GM21390 (cell line): ENCODE data around the gene ERO1B.

Source experiments
- ATAC-seq: cut with Tn5 transposase; IDR thresholded peaks from one replicate; pipeline ENCODE4 v1.9.1; 2021; ENCODE audit not compliant: unreplicated experiment

ERO1B gene

DNA sequence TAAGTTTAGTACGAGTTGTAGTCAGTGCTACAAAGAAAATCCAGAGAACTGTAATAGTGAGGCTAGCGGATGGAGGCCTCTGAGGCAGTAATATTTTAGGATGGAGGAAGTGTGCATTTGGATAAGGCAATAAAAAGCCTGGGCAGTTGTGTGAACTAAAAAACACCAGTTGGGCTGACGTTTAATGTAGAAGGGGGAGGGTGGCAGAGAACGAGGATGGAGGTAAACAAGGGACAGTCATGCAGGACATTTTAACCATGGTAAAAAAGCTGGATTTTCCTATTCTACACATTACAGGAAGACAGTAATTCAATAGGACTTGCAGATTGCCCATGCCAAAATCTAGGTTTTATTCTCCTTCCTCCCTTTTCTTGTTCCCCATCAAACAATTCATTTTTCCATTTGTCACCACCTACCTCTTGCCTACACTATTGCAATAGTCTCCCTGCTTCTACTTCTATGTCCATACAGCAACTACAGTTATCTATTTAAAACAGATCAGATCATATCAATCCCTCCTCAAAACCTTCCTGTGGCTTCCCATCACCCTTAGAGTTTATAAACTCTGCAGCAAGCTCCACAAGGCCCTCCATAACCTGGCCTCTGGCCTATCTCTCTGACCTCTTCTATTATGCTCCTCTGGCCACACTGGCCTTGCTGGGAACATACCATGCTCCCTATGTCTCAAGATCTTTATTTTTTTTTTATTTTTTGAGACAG lies 27.7 kb downstream of the ERO1B start:
- no peak for ATAC-seq

DNA sequence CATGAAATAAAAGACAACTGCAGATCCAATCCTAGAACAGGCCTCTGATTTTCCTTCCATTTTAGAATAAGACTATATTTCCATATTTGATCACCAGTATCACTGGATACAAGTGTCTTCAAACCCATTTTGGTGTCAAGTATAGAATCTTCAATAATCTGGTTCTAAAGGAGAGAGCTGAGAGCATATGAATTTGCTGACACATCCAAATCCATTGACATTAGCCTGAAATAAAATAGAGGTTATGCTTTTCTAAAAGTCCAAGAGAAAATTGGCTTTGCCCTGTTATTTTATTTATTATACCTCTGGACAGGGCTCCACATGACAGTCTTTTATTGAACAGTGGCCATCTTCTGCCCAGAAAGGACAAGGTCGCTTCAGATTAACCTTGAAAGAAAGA lies 28.6 kb downstream of the ERO1B start:
- ATAC-seq = no peak

DNA sequence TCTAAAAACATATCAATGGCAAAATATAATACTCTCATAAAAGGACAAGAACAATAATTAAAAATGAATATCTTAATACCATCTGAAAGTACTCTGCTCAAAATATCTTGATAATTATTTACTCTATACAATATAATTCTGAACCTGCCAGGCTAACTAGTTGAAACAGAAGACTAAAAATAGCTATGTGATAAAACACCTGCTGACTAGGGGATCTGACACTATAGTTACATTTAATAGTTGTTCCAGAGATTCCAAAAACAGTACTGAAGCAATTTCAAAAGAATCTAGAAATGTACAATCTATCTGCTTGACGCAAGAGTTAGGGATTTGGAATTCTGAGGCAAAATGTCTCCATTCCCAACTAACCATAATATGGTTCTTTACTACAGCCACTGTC lies 30.2 kb downstream of the ERO1B start:
- no peak for ATAC-seq

DNA sequence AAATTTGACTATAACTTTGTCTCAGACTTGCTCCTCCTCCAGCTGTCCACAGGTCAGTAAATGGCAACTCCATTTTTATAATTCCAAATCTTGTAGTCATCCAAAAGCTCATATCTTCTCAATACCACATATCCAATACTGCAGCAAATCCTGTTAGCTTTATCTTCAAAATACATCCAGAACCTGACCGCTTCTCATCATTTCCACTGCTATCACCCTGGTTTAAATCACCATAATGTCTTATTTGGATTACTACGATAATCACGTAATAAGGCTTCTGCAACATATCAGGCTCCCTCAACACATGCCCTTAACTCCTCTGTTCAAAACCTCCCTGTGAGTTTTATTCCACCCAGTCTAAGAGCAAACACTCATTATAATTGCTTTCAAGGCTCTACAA lies 34.5 kb downstream of the ERO1B start:
- ATAC-seq = no peak

DNA sequence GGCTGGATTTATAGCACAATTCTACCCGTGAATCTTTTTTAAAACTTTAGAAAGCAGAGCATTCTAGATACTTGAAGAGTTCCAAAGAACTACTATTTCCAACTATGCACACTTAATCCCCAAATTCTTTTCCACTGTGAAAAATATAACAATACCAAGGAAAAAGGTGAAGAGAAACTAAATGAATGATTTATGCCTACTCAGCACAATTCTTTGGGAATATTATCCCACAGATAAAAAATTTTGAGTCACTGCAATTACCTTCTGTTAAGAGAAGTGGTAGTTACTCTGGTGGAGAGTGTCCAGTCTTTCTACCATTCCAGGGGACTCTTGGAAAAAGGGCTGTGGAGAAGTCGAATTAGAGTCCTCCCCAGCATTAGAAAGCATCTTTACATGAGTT lies 39.2 kb downstream of the ERO1B start:
- no peak for ATAC-seq

DNA sequence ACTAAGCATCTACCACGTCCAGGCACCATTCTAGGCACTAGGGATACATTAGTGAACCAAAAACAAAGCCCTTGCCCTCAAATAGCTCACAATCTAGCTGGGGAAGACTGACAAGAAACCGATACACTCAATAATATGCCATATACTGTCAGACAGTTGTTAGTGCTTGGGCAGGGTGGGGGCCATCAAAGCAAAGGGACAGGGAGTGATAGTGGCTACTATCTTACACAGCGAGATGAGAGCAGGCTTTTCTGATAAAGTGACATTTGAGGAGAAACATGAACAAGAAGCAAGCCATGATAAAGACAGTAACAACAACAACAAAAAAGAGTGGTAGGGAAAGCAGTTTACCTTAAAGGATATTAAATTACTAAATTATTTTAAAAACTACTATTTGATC lies 41.1 kb downstream of the ERO1B start:
- ATAC-seq = no peak

DNA sequence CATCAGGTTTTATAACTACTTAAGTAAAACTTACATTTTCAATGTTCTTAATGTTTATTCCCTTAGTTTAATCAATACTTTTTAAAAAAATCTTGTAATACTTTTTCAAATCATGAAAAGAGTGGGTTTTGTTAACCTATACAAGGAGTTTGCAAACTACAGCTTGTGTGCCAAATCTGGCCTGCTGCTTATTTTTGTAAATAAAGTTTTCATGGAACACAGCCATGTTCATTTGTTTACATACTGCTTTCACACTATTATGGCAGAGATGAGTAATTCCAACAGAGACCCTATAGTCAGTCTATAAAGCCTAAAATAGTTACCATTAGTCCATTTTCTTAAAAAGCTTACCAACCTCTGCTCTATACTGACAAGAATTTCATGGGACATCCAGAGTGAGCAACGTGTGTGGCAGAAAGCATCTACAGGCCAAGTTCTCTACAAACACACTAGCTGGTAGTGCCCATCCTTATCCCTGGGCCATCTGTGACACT lies 42.6 kb downstream of the ERO1B start:
- ATAC-seq = no peak

DNA sequence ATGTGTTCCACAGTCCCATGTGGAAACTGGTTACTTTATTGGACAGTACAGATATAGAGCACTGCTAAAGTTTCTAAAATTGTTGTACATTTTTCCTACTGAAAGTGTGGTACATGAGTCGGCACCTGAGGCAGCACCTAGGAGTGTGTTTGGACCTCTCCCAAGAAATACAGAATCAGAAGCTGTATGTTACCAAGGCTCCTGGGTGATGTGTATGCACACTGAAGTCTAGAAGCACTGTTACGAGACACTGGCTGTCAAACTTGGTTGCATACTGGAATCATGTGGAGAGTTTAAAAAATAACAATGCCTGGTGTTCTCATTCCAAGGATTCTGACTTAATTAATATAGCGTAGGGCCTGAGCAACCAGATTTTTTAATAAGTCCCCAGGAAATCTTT lies 46.6 kb downstream of the ERO1B start:
- no peak for ATAC-seq

DNA sequence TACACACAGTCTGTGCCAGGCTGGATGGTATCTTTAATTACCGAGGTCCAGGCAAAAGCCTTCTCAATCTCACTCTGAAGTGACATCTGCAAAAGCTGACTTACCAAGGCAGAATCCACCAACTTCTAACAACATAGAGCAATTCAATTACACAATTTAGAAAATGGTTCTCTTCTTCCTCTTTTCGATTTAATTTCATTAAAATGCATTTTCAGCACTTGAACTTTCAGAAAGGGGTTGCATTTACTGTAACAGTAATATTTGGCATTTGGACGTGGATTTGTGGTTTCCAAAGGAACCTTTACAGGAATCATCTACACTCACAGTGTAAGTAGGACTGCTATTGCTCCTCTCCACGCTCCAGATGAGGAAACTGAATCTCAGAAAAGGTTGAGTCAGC lies 53.3 kb downstream of the ERO1B start:
- ATAC-seq = no peak

DNA sequence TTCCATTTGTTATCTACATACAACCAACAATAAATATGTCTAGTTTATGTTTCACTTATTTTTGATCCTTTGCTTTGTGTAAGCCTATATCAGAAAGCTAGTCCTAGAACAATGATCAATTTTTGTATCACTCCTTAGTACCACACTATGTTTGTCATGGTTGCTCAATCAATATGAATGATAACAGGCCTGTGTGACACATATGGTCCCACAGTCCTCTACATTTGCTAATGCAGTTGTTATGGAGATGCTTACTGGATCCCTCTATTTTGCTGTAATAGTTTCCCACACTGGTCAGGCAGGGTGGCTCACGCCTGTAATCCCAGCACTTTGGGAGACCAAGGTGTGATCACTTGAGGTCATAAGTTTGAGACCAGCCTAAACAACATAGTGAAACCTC lies 59.1 kb downstream of the ERO1B start:
- no peak for ATAC-seq

DNA sequence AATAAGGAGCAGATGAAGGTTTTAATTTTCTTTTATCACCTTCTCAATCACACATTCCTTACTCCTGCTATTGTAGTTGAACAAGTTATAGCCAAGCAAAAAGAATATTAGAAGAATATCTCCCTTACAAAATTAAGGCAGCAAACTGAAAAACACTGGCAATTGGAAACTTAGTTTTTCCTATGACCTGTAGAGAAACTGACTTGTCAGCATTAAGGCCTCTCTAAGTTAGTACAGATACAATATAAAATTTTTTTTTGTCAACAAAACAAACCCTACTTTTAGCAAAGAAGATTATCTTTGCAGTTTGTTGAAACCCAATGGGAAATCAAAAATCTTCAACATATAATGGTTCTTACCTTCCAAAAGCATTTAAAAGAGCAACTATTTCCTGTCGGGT lies 61.3 kb downstream of the ERO1B start:
- ATAC-seq = no peak

DNA sequence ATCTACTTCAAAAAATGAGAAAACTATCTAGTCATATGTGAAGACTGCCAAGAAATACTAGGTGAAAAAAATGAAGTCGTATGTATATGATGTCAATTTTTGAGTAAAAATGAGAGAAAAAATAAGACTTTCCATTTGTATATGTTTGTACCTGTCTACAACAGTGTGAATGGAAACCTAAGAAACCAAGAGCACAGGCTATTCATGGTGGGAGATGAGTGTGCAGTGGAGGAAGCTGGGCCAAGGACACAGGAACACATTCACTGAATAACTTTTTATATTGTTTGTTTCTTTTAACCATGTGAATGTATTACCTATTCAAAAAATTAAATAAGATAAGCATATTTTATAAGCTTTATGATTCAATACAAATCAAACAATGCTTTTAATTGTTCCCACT lies 67.0 kb downstream of the ERO1B start:
- no peak for ATAC-seq

DNA sequence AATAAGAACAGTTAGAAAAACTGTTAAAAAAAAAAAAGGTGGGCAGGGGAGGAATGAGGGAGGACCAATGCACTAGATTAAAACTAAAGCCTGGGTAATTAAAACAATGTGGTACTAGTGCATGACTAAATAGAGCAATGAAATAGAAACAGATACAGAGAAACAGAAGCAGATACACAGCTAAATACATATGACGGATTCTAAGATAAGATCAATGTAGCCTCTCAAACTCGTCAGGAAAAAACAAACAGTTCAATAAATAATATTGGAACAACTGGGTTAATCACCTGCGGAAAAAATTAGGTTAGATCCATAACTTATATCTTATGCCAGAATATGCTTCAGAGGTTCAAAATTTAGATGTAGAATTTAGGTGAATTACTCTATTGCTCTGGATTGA lies 68.2 kb downstream of the ERO1B start:
- no peak for ATAC-seq

DNA sequence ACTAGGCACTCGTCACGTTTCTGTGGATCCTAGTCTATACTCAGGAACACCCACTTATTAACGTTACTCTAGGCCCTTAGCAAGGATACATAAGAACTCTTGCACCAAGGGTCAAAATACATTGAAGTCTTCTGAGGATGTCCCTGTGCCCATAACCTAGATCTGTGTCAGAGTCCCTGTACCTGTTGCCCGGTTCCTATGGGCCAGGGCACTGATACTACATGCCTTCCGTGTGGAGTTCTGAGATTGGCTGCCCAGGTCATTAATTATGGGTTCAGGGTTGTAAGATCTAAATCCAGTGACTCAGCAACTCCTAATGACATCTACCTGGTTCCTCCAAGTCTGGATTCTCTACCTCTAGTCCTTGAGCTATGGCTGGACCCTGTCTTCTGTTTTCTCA lies 69.9 kb downstream of the ERO1B start:
- no peak for ATAC-seq

DNA sequence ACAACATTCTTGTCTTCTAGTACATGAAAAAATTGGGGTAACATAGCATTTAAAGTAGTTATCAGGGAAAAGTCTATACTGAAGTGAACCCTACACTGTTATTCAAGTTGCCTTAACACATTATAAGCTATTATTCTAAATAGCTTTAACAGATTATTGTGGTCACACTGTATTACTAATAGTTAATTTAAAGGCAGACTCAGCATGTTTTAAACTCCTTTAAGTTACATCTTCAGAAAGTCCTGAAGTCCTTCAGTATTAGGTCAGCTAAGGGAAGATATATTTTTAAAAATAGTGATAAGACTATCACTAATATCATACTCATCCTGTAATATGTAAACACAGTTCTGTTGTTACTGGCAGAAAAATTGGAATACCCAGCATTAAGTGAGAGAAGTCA lies 72.0 kb downstream of the ERO1B start:
- ATAC-seq = no peak

DNA sequence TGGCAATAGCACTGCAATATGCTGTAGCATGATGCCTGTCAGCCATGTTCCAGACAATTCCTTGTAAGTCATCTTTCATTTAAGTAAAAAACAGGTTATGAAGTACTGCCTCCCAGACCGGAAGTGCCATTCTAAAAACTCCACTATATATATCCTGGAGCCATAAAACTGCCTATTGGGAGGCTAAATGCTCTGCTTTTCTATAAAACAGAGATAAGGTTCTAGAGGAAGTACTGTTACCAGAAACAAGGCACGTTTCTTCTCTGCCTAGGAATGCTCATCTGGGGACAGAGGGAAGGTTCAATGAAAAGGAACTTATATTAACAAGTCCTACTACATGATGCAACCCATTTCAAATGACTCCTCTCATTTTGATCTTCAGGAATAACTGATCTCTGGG lies 72.6 kb downstream of the ERO1B start:
- no peak for ATAC-seq

DNA sequence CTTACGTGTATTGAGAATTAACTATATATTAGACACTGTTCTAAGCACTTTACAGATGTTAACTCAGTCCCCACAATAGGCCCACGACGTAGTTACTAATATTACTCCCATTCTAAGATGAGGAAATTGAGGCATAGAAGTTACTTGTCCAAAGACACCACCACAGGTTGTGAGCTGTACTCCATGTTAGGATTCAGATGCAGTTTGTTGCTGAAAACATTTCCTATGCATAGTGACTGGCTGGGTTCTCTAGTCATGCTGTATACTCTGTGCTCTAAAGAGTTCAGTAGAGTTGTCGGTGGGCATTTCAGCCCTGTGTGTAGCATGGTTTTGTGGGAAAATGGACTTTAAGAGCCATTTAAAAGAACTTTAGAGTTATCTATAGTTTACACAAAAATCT lies 74.2 kb downstream of the ERO1B start:
- no peak for ATAC-seq

DNA sequence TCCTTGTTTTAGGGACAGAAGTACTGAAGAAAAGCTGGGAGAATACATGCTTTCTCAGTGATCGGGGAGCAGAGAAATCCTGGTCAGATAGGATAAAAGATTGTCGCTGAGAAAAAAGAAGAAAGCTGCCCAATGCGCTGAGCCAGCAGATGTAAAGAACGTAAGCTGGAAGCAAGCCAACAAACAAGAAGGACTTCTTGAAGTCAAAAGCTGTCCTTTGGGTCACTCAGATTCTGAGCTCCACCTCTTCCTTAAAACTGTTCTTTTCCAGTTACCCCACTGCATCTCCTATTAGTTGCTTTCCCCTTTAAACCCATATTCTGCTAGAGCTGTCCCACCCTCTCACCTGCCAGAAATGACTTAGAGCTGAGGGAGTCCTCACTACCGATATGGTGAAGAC lies 74.6 kb downstream of the ERO1B start:
- ATAC-seq = no peak

DNA sequence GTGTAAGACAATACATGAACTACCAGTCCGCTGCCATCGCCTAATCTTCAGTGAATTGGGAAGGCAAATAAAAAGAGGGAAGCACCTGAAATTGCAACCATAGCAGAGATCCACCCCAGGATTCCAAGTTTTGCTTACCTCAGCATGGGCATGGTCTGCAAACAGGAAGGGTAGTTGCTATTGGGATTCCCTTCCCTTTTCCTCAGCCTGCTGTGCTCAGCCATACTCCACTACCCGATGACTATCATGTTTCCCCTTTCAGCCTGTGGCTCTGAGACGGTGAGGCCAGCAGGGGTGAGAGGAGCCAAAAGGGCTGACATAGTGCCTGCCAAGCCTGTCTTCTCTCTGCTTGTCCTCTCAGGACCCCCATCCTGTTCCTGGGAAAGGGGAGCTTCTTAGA lies 75.2 kb downstream of the ERO1B start:
- no peak for ATAC-seq

DNA sequence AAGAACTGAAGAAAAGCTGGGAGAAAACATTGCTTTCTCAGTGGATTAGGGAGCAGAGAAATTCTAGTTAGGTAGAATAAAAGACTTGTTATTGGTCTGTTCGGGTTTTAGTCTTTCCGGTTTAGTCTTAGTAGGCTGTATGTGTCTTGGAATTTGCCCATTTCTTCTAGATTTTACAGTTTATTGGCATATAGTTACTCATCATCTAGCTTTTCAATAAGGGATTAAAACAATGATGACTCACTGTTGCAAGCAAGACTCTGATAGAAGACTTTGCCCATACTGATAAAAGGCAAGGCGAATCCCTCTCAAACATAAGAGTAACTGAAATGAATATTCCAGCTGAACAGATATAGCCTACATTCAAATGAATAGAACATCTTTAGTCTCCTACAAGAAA lies 77.1 kb downstream of the ERO1B start:
- no peak for ATAC-seq

DNA sequence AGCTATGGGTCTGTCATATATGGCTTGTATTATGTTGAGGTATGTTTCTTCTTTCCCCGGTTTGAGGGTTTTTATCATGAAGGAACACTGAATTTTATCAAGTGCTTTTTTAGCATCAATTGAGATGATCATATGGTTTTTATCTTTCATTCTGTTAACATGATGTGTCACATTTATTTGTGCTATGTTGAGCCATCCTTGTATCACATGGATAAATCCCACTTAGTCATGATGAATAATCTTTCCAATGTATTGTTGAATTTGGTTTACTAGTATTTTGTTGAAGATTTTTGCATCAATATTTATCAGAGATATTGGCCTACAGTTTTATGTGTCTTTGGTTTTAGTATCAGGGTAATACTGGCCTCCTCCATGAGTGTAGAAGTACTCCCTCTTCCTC lies 77.7 kb downstream of the ERO1B start:
- ATAC-seq = no peak

DNA sequence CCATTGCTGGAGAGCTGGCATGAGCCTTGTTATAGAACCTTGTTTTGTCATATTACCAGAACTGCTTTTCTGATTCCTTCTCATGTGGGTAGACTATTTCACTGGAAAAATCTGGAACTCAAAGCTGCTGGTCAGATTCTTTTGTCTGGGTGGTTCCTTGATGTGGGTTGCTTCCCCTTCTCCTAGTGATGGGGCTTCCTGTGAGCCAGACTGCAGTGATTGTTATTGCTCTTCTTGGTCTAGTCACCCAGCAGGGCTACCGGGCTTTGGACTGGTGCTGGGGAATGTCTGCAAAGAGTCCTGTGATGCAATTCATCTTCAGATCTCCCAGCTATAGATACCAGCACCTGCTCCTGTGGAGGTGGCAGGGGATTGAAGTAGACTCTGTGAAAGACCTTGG lies 80.0 kb downstream of the ERO1B start:
- no peak for ATAC-seq

DNA sequence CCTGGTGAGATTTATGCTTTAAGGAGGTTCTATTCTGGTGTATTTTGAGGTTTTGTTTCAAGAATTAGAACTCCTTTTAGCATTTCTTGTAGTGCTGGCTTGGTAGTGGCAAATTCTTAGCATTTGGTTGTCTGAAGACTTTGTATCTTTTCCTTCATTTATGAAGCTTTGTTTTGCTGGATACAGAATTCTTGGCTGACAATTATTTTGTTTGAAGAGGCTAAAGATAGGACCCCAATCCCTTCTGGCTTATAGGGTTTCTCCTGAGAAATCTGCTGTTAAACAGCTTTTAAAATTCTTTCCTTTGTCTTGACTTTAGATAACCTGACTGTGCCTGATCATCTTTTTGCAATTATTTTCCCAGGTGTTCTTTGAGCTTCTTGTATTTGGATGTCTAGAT lies 80.8 kb downstream of the ERO1B start:
- ATAC-seq = no peak
